ENCODE results near the gene KANTR. TPM values are rescaled to one million over a fixed set of nuclear protein-coding genes. Genes with fewer than 3 reads are reported as not detected.

KANTR gene
- total RNA-seq, 1 donor from 2014 or later, result 12.0 TPM

DNA sequence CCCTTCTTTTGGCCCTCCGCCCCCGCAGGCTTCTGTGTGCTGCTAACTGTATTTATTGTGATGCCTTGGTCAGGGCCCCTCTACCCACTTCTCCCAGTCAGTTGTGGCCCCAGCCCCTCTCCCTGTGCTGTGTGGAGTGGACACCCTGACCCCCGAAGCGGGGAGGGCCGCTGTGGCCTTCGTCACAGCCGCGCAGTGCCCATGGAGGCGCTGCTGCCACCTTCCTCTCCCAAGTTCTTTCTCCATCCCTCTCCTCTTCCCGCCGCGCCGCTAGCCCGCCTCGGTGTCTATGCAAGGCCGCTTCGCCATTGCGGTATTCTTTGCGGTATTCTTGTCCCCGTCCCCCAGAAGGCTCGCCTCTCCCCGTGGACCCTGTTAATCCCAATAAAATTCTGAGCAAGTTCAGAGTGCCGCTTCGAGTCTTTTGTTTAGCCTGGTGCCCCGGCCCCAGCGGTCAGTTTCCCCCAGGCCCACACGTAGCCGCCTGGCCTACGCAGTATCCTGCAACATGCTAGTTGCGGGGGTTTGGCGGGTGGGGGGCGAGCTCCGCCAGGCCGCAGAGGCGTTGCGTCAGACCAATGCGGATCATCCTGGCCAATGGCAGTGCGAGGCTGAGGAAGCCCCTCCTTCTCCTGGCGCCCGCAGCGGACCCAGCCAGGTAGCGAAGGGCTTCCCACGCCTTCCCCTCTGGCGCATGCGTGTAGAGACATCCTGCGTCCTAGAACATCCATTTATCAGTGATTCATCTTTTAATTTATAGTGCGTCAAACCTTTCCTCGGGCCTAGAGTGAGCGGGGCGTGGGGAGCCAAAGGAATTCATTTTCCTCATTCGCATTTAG, 5.6 kb upstream of the KANTR start:
- no peaks in the 10 kb centered on the region for H3K27me3 ChIP-seq (ENCODE audit: control insufficient read depth in 3 of 3, insufficient read depth in 3 of 3, low read length in 3 of 3)
- peak overlapping the region; percentile 51 to 76 (median 61) for H3K9ac ChIP-seq (ENCODE audit: low read depth in 1 of 3, low read length in 3 of 3)

DNA sequence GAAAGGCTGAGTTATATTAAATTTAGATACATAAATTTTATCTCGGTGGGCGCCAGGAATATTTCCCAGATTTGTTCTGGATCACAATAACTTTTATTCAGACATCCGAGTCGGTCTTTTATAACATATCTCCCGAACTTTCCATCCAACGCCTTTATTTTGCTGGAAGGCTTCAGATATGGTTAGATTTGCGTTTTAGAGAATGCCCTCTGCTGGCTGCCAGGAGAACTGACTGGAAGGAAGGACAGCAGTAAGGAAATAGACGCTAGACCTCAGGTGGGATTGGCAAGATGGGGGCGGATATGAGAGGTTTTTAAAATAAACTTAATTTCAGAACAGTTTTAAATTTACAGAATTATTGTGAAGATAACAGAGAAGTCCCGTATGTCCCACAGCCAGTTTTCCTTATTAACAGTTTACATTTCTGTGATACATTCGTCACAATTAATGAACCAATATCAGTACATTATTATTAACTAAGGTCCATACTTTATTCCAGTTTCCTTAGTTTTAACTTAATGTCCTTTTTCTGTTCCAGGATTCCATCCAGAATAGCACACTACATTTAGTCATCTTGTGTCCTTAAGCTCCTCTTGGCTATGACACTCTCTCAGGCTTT, 4.6 kb upstream of the KANTR start:
- no peaks in the 10 kb centered on the region for H3K27me3 ChIP-seq (ENCODE audit: control insufficient read depth in 3 of 3, insufficient read depth in 3 of 3, low read length in 3 of 3)
- peaks cover 3 to 13% (median 9%) of the 10 kb centered on the region in 3 donors for H3K36me3 ChIP-seq (ENCODE audit: control insufficient read depth in 3 of 3, insufficient read depth in 3 of 3, low read length in 3 of 3)
- peak overlapping the region; percentile 57 to 76 (median 61) for H3K9ac ChIP-seq (ENCODE audit: low read depth in 1 of 3, low read length in 3 of 3)
- no peak overlapping the region for H3K27ac ChIP-seq (ENCODE audit: low read depth, low read length)
- H3K4me3 ChIP-seq (ENCODE audit: low read length in 3 of 3), result peak overlapping the region; percentile 51 to 78 (median 72)
- no peaks in the 10 kb centered on the region for H3K9me3 ChIP-seq (ENCODE audit: control insufficient read depth in 3 of 3, low read length in 3 of 3)
- peaks cover 4 to 10% (median 4%) of the 10 kb centered on the region in 3 donors for H3K4me1 ChIP-seq (ENCODE audit: control insufficient read depth in 3 of 3, insufficient read depth in 3 of 3, low read length in 3 of 3)

More for the DNA sequence above, 5.6 kb upstream of the KANTR start:
- peak overlapping the region; percentile 51 to 78 (median 72) for H3K4me3 ChIP-seq (ENCODE audit: low read length in 3 of 3)
- peak overlapping the region; percentile 46 for H3K27ac ChIP-seq (ENCODE audit: low read depth, low read length)
- H3K9me3 ChIP-seq (ENCODE audit: control insufficient read depth in 3 of 3, low read length in 3 of 3), result no peaks in the 10 kb centered on the region
- peaks cover 5 to 13% (median 9%) of the 10 kb centered on the region in 3 donors for H3K36me3 ChIP-seq (ENCODE audit: control insufficient read depth in 3 of 3, insufficient read depth in 3 of 3, low read length in 3 of 3)
- peaks cover 9 to 15% (median 14%) of the 10 kb centered on the region in 3 donors for H3K4me1 ChIP-seq (ENCODE audit: control insufficient read depth in 3 of 3, insufficient read depth in 3 of 3, low read length in 3 of 3)

DNA sequence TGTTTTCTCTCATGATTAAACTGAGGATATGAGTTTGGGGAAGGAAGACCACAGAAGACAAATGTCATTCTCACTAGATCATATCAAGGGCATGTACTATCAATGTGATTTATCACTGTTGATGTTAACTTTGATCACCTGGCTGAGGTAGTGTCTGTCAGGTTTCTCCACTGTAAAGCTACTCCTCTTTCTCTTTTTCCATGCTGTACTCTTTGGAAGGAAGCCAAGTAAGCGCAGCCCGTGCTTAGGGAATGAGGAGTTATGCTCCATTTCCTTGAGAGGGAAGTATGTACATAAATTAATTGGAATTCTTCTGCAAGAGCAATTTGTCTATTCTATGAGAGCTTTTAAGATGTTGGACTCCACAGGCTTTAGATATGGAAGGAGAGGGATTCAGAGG, 4.0 kb upstream of the KANTR start:
- H3K4me1 ChIP-seq (ENCODE audit: control insufficient read depth in 3 of 3, insufficient read depth in 3 of 3, low read length in 3 of 3), result peaks cover 4 to 10% (median 9%) of the 10 kb centered on the region in 3 donors
- no peak overlapping the region for H3K9ac ChIP-seq (ENCODE audit: low read depth in 1 of 3, low read length in 3 of 3)
- no peaks in the 10 kb centered on the region for H3K27me3 ChIP-seq (ENCODE audit: control insufficient read depth in 3 of 3, insufficient read depth in 3 of 3, low read length in 3 of 3)
- no peaks in the 10 kb centered on the region for H3K9me3 ChIP-seq (ENCODE audit: control insufficient read depth in 3 of 3, low read length in 3 of 3)
- H3K27ac ChIP-seq (ENCODE audit: low read depth, low read length), result no peak overlapping the region
- H3K36me3 ChIP-seq (ENCODE audit: control insufficient read depth in 3 of 3, insufficient read depth in 3 of 3, low read length in 3 of 3), result peaks cover 3 to 13% (median 9%) of the 10 kb centered on the region in 3 donors
- no peak overlapping the region for H3K4me3 ChIP-seq (ENCODE audit: low read length in 3 of 3)

DNA sequence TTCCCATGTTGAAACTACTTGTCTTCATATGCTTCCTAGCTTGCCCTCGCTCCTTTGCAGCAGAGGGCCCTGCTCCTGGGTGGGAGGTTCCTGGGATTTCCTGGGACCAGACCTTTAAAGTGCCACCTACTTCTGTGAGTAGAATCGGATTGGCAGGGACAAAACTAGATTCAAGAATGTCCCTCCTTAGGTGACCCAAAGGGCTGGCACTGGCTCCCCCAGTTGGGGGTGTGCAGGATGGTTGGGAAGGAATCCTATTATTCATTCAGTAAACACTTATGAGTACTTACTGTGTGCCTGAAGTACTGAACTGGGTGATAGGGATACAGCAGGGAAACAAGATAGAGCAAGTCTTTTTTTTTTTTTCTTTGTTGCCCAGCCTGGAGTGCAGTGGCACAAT, 2.6 kb upstream of the KANTR start:
- peaks cover 0 to under 1% (median 0%) of the 10 kb centered on the region in 3 donors for H3K36me3 ChIP-seq (ENCODE audit: control insufficient read depth in 3 of 3, insufficient read depth in 3 of 3, low read length in 3 of 3)

DNA sequence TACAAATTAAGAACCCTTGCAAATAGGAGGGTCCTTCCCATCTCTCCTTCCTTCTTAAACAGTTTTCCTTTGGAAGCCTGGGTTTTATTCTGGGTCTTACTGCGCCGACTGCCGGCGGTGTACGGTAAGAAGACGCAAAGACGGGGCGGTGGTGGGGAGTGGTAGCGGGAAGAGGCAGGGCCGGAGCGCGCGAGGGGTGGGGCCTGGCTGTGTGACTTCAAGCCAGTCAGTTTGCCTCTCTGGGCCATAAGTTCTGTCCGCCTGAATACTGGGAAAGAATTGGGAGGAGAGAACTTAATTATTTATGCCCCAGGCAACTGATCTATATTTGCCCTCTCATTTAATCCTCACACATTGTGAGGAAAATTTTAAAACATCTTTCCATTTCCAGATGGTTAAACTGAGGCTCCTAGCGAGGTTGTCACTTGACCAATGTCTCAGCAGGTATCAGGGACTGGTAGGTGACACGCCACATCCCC, 726 bp upstream of the KANTR start:
- Histone ChIP-seq H3K4me3 (ENCODE audit: low read length in 3 of 3) (peak overlapping the region; percentile 64 to 84 (median 67)), H3K9me3 (ENCODE audit: control insufficient read depth in 3 of 3, low read length in 3 of 3) (no peaks in the 10 kb centered on the region), H3K27me3 (ENCODE audit: control insufficient read depth in 3 of 3, insufficient read depth in 3 of 3, low read length in 3 of 3) (no peaks in the 10 kb centered on the region), H3K36me3 (ENCODE audit: control insufficient read depth in 3 of 3, insufficient read depth in 3 of 3, low read length in 3 of 3) (no peaks in the 10 kb centered on the region), H3K9ac (ENCODE audit: low read depth in 1 of 3, low read length in 3 of 3) (peak overlapping the region; percentile 39 to 78 (median 76)), H3K27ac (ENCODE audit: low read depth, low read length) (peak overlapping the region; percentile 85), H3K4me1 (ENCODE audit: control insufficient read depth in 3 of 3, insufficient read depth in 3 of 3, low read length in 3 of 3) (peaks cover 0 to 9% (median 4%) of the 10 kb centered on the region in 3 donors)

More for the DNA sequence above, 2.6 kb upstream of the KANTR start:
- H3K27ac ChIP-seq (ENCODE audit: low read depth, low read length), result no peak overlapping the region
- no peaks in the 10 kb centered on the region for H3K9me3 ChIP-seq (ENCODE audit: control insufficient read depth in 3 of 3, low read length in 3 of 3)
- H3K9ac ChIP-seq (ENCODE audit: low read depth in 1 of 3, low read length in 3 of 3), result no peak overlapping the region
- no peak overlapping the region for H3K4me3 ChIP-seq (ENCODE audit: low read length in 3 of 3)
- H3K27me3 ChIP-seq (ENCODE audit: control insufficient read depth in 3 of 3, insufficient read depth in 3 of 3, low read length in 3 of 3), result no peaks in the 10 kb centered on the region
- peaks cover 4 to 9% (median 8%) of the 10 kb centered on the region in 3 donors for H3K4me1 ChIP-seq (ENCODE audit: control insufficient read depth in 3 of 3, insufficient read depth in 3 of 3, low read length in 3 of 3)

DNA sequence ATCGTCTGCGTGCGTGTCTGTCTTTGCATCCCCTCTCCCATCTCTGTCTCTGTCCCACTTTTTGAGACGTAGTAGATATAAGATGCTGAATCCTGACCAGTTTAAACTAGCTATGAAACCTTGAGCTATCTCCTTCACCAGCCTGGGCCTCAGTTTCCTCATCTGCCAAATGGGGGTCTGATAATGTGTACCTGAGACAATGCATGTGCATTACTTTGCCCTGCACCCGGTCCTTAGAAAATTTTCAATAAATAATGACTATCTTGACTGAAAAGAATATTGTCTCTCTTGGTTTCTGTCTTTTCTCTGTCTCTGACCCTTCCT, 602 bp downstream of the KANTR start:
- peaks cover 0 to 9% (median 2%) of the 10 kb centered on the region in 3 donors for H3K4me1 ChIP-seq (ENCODE audit: control insufficient read depth in 3 of 3, insufficient read depth in 3 of 3, low read length in 3 of 3)
- peak overlapping the region; percentile 65 to 81 (median 74) for H3K9ac ChIP-seq (ENCODE audit: low read depth in 1 of 3, low read length in 3 of 3)
- no peaks in the 10 kb centered on the region for H3K9me3 ChIP-seq (ENCODE audit: control insufficient read depth in 3 of 3, low read length in 3 of 3)
- H3K4me3 ChIP-seq (ENCODE audit: low read length in 3 of 3), result peak overlapping the region; percentile 71 to 84 (median 81)
- H3K27me3 ChIP-seq (ENCODE audit: control insufficient read depth in 3 of 3, insufficient read depth in 3 of 3, low read length in 3 of 3), result no peaks in the 10 kb centered on the region
- H3K27ac ChIP-seq (ENCODE audit: low read depth, low read length), result peak overlapping the region; percentile 66
- no peaks in the 10 kb centered on the region for H3K36me3 ChIP-seq (ENCODE audit: control insufficient read depth in 3 of 3, insufficient read depth in 3 of 3, low read length in 3 of 3)

DNA sequence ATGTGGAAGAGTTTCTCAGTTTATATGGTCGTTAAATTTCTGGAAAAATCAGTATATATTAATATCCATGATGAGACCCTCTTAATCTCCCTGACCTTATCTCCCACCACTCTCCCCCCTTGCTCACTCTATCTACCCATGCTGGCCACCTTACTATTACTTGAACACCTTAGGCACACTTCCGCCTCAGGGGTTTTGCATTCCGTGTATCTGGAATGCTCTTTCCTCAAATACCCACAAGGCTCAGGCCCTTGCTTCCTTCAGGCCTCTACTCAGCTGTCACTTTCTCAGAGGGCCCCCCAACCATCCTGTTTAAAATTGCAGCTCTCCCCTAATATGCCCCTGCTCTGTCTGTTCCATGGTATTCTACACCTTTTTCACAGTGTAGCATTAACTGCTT, 1.9 kb downstream of the KANTR start:
- Histone ChIP-seq H3K4me3 (ENCODE audit: low read length in 3 of 3) (no peak overlapping the region), H3K36me3 (ENCODE audit: control insufficient read depth in 3 of 3, insufficient read depth in 3 of 3, low read length in 3 of 3) (peaks cover 0 to under 1% (median 0%) of the 10 kb centered on the region in 3 donors)

DNA sequence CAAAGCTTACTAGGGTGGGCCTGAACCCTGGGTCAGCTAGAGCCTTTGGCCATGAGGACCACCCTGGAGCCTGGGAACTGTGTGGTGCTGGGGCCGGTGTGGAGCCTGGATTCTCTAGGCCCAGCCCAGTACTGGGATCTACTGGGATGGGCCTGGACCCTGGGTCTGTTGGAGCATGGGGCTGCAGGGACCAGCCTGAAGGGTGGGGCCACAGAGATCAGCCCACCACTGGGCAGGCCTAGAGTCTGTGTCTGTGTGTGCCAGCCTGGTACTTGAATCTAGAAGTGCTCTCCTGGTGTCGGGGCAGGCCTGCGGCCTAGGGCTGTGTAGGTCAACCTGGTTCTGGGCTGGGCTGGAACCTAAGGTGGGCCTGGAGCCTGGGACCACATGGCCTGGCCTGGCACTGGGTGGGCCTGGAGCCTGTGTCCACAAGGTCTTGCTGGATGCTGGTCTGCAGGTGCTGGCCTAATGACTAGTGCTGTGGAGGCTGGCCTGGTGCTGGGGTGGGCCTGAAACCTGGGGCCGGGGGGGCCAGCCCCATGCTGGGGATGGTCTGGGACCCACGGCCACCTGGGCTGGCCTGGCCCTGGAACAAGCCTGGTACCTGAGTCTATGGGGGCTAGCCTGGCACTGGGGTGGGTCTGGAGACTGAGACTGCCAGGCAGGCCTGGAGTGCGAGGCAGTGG, 21.1 kb downstream of the KANTR start:
- H3K27ac ChIP-seq (ENCODE audit: low read depth, low read length), result peak overlapping the region; percentile 36

More for the DNA sequence above, 1.9 kb downstream of the KANTR start:
- Histone ChIP-seq H3K9ac (ENCODE audit: low read depth in 1 of 3, low read length in 3 of 3) (no peak overlapping the region), H3K9me3 (ENCODE audit: control insufficient read depth in 3 of 3, low read length in 3 of 3) (no peaks in the 10 kb centered on the region), H3K27ac (ENCODE audit: low read depth, low read length) (no peak overlapping the region), H3K4me1 (ENCODE audit: control insufficient read depth in 3 of 3, insufficient read depth in 3 of 3, low read length in 3 of 3) (peaks cover 0 to 9% (median 2%) of the 10 kb centered on the region in 3 donors), H3K27me3 (ENCODE audit: control insufficient read depth in 3 of 3, insufficient read depth in 3 of 3, low read length in 3 of 3) (no peaks in the 10 kb centered on the region)

DNA sequence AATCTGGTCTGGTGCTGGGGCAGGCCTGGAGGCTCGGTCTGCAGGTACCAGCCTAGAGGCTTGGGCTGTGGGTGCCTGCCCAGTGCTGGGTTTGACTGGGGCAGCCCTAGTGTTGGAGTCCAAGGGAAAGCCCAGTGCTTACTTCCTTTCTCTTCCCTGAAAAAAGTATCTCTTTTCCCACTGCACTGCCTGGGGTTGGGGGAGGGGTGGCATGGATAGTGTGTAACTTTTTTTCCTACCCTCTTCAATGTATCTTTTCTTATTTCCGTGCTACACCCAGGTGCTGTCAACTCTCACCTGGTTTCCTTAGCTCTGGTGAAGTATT, 21.6 kb downstream of the KANTR start:
- H3K27ac ChIP-seq (ENCODE audit: low read depth, low read length), result peak overlapping the region; percentile 36
- peaks cover 5 to 11% (median 9%) of the 10 kb centered on the region in 3 donors for H3K4me1 ChIP-seq (ENCODE audit: control insufficient read depth in 3 of 3, insufficient read depth in 3 of 3, low read length in 3 of 3)
- H3K9ac ChIP-seq (ENCODE audit: low read depth in 1 of 3, low read length in 3 of 3), result no peak overlapping the region
- H3K4me3 ChIP-seq (ENCODE audit: low read length in 3 of 3), result no peak overlapping the region
- H3K9me3 ChIP-seq (ENCODE audit: control insufficient read depth in 3 of 3, low read length in 3 of 3), result no peaks in the 10 kb centered on the region
- H3K27me3 ChIP-seq (ENCODE audit: control insufficient read depth in 3 of 3, insufficient read depth in 3 of 3, low read length in 3 of 3), result no peaks in the 10 kb centered on the region
- peaks cover 0 to 4% (median 0%) of the 10 kb centered on the region in 3 donors for H3K36me3 ChIP-seq (ENCODE audit: control insufficient read depth in 3 of 3, insufficient read depth in 3 of 3, low read length in 3 of 3)

More for the DNA sequence above, 21.1 kb downstream of the KANTR start:
- Histone ChIP-seq H3K4me3 (ENCODE audit: low read length in 3 of 3) (no peak overlapping the region), H3K9ac (ENCODE audit: low read depth in 1 of 3, low read length in 3 of 3) (no peak overlapping the region), H3K36me3 (ENCODE audit: control insufficient read depth in 3 of 3, insufficient read depth in 3 of 3, low read length in 3 of 3) (peaks cover 0 to 4% (median 0%) of the 10 kb centered on the region in 3 donors), H3K4me1 (ENCODE audit: control insufficient read depth in 3 of 3, insufficient read depth in 3 of 3, low read length in 3 of 3) (peaks cover 5 to 11% (median 9%) of the 10 kb centered on the region in 3 donors), H3K27me3 (ENCODE audit: control insufficient read depth in 3 of 3, insufficient read depth in 3 of 3, low read length in 3 of 3) (no peaks in the 10 kb centered on the region), H3K9me3 (ENCODE audit: control insufficient read depth in 3 of 3, low read length in 3 of 3) (no peaks in the 10 kb centered on the region)

Measured in skeletal muscle tissue (tissue), 4 donors.